ENCODE data around the gene BLMH.

BLMH gene

DNA sequence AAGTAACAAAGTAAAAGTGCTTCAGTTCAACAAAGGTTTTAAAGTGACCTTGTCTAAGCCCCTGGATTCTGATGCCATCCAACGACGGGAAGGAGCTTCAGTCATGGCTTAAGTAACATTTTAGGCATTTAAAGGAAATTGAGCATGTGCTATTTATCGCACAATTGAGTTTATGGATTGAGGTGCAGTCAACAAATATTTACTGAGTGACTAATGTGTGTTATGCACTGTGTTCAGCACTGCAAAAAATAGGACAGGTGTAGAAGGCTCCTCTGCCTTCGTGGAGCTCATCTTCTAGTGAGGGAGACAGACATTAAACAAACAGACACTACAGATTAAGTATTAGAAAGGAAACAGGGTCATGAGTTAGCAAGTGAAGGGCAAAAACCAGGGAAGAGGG is 29.6 kb upstream of the BLMH start:
- TF ChIP-seq, protein P1, sequence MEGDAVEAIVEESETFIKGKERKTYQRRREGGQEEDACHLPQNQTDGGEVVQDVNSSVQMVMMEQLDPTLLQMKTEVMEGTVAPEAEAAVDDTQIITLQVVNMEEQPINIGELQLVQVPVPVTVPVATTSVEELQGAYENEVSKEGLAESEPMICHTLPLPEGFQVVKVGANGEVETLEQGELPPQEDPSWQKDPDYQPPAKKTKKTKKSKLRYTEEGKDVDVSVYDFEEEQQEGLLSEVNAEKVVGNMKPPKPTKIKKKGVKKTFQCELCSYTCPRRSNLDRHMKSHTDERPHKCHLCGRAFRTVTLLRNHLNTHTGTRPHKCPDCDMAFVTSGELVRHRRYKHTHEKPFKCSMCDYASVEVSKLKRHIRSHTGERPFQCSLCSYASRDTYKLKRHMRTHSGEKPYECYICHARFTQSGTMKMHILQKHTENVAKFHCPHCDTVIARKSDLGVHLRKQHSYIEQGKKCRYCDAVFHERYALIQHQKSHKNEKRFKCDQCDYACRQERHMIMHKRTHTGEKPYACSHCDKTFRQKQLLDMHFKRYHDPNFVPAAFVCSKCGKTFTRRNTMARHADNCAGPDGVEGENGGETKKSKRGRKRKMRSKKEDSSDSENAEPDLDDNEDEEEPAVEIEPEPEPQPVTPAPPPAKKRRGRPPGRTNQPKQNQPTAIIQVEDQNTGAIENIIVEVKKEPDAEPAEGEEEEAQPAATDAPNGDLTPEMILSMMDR (IDR thresholded peaks at IDR 0.05; ENCODE audit: low read length, missing control alignments) = no peak
- no peak overlapping the region for H3K4me3 ChIP-seq (replicated peaks; ENCODE audit: low read depth, low read length)
- DNase-seq (ENCODE audit: low read depth) = no peak

DNA sequence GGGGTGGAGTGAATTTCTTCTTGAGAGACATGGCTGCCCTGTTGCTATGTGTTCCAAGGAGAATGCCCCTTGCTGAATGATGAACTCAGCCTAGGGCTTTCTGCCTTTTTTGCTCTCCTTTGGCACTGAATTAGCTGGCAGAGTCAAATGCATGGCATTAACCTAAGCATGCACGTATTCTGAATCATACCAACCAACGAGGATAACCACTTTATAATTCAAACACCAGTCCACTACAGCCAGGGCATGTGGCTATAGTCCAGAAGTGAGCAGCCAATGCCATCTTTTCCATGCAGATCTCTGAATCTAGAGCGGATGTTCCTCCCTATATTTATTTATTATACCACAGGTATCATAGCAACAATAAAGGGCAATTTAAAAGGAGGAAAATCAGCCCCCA is 26.4 kb upstream of the BLMH start:
- H3K4me3 ChIP-seq (replicated peaks; ENCODE audit: low read depth, low read length) = no peak overlapping the region
- TF ChIP-seq, protein P1 (IDR thresholded peaks at IDR 0.05; ENCODE audit: low read length, missing control alignments) = no peak
- DNase-seq (ENCODE audit: low read depth) = no peak

DNA sequence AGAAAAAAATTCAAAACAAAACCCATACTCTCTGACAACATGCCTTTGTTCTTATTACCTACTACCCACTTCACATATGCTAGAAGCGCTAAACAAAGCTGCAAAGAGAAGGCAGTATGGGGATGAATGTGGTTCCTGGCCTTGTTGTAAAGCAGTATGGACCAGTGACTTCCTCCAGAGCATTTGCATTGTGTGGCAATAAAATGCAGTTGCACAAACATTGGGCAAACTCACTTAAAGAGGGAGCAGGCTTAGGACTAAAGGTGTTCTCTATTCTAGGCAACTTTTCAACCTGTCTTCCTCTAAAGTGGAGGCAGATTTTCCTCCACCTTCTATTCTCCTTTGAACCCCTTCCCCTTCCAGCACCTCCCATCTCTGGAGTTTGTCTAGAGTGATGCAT is 25.0 kb upstream of the BLMH start:
- H3K4me3 ChIP-seq (replicated peaks; ENCODE audit: low read depth, low read length) = no peak overlapping the region
- no peak for DNase-seq (ENCODE audit: low read depth)
- TF ChIP-seq, protein P1 (IDR thresholded peaks at IDR 0.05; ENCODE audit: low read length, missing control alignments) = no peak

DNA sequence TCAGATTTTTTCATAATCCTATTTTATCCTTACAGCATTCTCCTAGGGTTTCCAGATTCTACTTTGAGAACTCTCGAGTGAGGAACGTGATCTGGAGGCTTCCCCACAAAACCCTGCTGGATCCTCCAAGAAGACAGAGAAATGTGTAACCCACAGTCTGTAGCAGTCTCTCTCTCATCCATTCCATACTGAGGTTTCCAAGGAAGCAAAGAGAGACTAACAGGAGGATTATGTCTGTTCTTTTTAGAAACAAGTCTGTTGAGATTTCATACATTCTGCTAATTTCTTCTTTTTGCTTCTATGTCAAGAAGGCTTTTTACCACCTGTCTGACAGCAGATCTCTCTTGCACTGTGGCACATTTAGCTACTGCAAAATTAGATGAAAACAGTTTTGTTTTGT is 23.4 kb upstream of the BLMH start:
- TF ChIP-seq, protein P1 (IDR thresholded peaks at IDR 0.05; ENCODE audit: low read length, missing control alignments) = no peak
- H3K4me3 ChIP-seq (replicated peaks; ENCODE audit: low read depth, low read length) = no peak overlapping the region
- DNase-seq (ENCODE audit: low read depth) = no peak

DNA sequence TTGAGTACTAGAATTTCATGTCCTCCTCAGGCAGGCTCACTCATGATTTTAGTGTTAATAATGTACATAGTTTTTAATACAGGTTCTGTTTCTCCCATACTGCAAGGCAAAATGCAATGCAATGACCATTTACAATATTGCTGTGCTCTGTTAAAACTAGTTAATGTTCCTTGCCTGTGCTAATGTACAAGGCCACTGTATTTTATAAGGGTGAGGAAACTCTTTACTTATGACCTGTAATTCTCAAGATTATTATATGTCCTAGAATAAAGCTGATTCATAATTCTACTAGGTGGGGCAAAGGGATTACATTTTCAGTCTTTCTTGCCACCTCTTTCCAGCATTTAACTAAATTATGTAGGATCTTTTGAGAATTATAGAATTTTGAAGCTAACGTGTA is 22.7 kb upstream of the BLMH start:
- no peak overlapping the region for H3K4me3 ChIP-seq (replicated peaks; ENCODE audit: low read depth, low read length)
- DNase-seq (ENCODE audit: low read depth) = no peak
- TF ChIP-seq, protein P1 (IDR thresholded peaks at IDR 0.05; ENCODE audit: low read length, missing control alignments) = no peak

DNA sequence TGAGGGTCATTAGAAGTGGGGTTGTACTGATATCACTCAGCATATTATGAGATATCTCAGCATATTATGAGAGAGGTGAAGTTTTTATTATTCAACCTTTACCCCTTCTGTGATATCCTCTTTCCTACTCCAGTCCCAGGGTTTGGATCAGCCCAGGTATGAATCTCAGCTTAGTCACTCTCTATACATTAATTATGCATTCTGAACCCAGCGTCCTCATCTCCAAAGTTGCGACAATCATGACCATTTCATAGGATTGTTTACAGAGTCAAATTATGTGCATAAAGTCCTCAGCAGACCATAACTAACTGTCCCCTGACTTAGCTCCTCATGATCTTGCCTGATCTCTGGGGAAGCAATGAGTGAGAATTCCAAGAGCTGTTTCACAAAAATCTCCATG is 20.5 kb upstream of the BLMH start:
- DNase-seq (ENCODE audit: low read depth) = no peak
- no peak overlapping the region for H3K4me3 ChIP-seq (replicated peaks; ENCODE audit: low read depth, low read length)
- TF ChIP-seq, protein P1 (IDR thresholded peaks at IDR 0.05; ENCODE audit: low read length, missing control alignments) = no peak

DNA sequence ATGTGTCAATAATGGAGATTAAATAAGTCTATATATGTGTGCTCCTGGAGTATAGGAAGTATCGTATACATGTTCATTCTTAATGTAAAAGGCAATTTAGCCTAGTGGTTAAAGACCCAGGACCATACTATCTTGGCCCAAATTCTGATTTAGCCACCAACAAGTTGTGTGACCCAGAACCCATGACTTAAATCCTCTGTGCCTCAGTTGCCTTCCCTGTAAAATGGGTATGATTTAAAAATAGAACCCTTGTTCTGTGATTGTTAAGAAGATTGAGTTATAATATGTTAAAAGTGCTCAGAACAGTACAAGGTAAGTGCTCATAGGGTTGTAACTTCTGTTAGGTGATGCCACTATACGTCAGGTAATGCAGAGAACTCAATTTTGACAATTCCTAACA is 18.8 kb upstream of the BLMH start:
- no peak overlapping the region for H3K4me3 ChIP-seq (replicated peaks; ENCODE audit: low read depth, low read length)
- TF ChIP-seq, protein P1 (IDR thresholded peaks at IDR 0.05; ENCODE audit: low read length, missing control alignments) = no peak
- DNase-seq (ENCODE audit: low read depth) = no peak
